Right lobe of liver (tissue), 6 donors: ENCODE data around the gene ZNF341. TPM values are rescaled to one million over a fixed set of nuclear protein-coding genes. Genes with fewer than 3 reads are reported as not detected.

Experiments
- ATAC-seq, 4 donors: fragments of 200-7000 bp; cut with Tn5 transposase; one replicate each; pipeline ENCODE4 v1.9.1; 2020; ENCODE audit warnings: mild to moderate bottlenecking in 4 of 4, moderate library complexity in 4 of 4
- DNase-seq, 3 donors: peaks; one replicate each; pipeline ENCODE4 v3.0.0-alpha.2; 2020
- H3K27ac ChIP-seq, 3 donors: fragments of 200-600 bp; one replicate each; pipeline ENCODE4 v1.8.0; 2022
- H3K27me3 ChIP-seq, 2 donors: fragments of 200-600 bp; one replicate each; pipeline ENCODE4 v1.8.0; 2022
- H3K36me3 ChIP-seq, 4 donors: fragments of 200-600 bp; sonication (generic) in 1 of 4; one replicate each; pipeline versions ENCODE4 v1.5.1 to v1.8.0; 2017 to 2022; ENCODE audit warnings: control low read depth in 1 of 4
- H3K4me1 ChIP-seq, 4 donors: fragments of 200-600 bp; sonication (generic) in 1 of 4; one replicate each; pipeline versions ENCODE4 v1.5.1 to v1.8.0; 2017 to 2022; ENCODE audit warnings: control low read depth in 1 of 4
- H3K4me3 ChIP-seq, 3 donors: fragments of 200-600 bp; one replicate each; pipeline ENCODE4 v1.8.0; 2022
- H3K9me3 ChIP-seq, 4 donors: fragments of 200-600 bp; sonication (generic) in 1 of 4; one replicate each; pipeline versions ENCODE4 v1.5.1 to v1.8.0; 2017 to 2022; ENCODE audit warnings: control low read depth in 1 of 4
- POLR2A ChIP-seq: fragments of 450-650 bp; IDR thresholded peaks from one replicate; pipeline ENCODE4 v1.6.1; 2017; ENCODE audit warnings: antibody characterized with exemption, mild to moderate bottlenecking
- WGBS: methylation state at CpG from one replicate; pipeline ENCODE4 v1.1.6; 2018; ENCODE audit warnings: low coverage, low lambda C conversion rate; ENCODE audit not compliant: insufficient coverage; ENCODE audit errors: missing lambda C conversion rate; 5-methylcytosine and 5-hydroxymethylcytosine counted together
- intact Hi-C, 2 donors: fragments of 100-400 bp; cut with DNase I; formaldehyde crosslinking; loops; one replicate each; pipeline versions ENCODE4 v1.11.2 to v1.14.1; 2022
- total RNA-seq, 6 experiments: library from RNA; depleted of rRNA in 2 of 6; stranded (reverse); fragments of >200 nt in 2 of 6; fragmentation: NEBNext Ultra II Directional in 3 of 6; extraction: Animal tissue kit (Norgen Biotek cat#: 25700) in 3 of 6; gene quantifications; one replicate each; pipeline versions ENCODE4 v1.1.0 to v1.2.4, GENCODE V29; 2016 to 2023
- TF ChIP-seq, protein P1 (sequence below), 4 donors: fragments of 200-600 bp in 3 of 4; fragments of 450-650 bp in 1 of 4; IDR thresholded peaks; one replicate each; pipeline versions ENCODE4 v1.5.1 to v1.8.0; 2016 to 2022; ENCODE audit warnings: antibody characterized with exemption in 4 of 4, mild to moderate bottlenecking in 2 of 4
- donor health status: DM: no; HTN: yes; CAD: no.
- donor health status: DM: no; HTN: no; CAD: no.
- donor health status: DM: no; HTN: no; CAD: no.
- donor health status: DM: no; HTN: yes; CAD: no.
- donor health status: DM: no; HTN: yes; CAD: no.

ZNF341 gene
- total RNA-seq, 6 experiments from 2014 or later, result 0.99 to 2.0 (median 1.6) TPM

DNA sequence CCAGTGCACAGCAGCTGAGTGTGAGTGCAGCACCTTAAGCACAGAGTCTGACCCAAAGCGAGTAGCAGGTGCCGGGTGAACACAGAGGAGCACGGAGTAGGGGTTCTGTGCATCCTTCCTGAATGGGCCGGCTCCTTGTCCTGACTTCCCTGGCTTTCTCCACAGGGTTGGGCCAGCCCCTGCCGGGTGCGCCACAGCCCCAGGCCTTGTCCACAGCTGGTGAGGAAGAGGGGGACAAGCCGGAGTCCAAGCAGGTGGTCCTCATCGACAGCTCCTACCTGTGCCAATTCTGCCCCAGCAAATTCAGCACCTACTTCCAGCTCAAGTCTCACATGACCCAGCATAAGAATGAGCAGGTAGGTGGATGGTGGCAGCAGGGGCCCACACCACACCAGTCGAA, 34.9 kb downstream of the ZNF341 start:
- no peak overlapping the region for H3K27ac ChIP-seq
- no peaks in the 10 kb centered on the region for H3K4me1 ChIP-seq
- no peaks in the 10 kb centered on the region for H3K36me3 ChIP-seq
- intact Hi-C loops, result no loop called here
- no peak for TF ChIP-seq POLR2A
- TF ChIP-seq, protein P1, sequence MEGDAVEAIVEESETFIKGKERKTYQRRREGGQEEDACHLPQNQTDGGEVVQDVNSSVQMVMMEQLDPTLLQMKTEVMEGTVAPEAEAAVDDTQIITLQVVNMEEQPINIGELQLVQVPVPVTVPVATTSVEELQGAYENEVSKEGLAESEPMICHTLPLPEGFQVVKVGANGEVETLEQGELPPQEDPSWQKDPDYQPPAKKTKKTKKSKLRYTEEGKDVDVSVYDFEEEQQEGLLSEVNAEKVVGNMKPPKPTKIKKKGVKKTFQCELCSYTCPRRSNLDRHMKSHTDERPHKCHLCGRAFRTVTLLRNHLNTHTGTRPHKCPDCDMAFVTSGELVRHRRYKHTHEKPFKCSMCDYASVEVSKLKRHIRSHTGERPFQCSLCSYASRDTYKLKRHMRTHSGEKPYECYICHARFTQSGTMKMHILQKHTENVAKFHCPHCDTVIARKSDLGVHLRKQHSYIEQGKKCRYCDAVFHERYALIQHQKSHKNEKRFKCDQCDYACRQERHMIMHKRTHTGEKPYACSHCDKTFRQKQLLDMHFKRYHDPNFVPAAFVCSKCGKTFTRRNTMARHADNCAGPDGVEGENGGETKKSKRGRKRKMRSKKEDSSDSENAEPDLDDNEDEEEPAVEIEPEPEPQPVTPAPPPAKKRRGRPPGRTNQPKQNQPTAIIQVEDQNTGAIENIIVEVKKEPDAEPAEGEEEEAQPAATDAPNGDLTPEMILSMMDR (IDR thresholded peaks at IDR 0.05), result no peak
- DNase-seq (no peak), ATAC-seq (no peak)
- no peaks in the 10 kb centered on the region for H3K9me3 ChIP-seq
- no peaks in the 10 kb centered on the region for H3K27me3 ChIP-seq
- no peak overlapping the region for H3K4me3 ChIP-seq
- WGBS, result 90% methylated on average over 2 of the region's 9 CpGs

DNA sequence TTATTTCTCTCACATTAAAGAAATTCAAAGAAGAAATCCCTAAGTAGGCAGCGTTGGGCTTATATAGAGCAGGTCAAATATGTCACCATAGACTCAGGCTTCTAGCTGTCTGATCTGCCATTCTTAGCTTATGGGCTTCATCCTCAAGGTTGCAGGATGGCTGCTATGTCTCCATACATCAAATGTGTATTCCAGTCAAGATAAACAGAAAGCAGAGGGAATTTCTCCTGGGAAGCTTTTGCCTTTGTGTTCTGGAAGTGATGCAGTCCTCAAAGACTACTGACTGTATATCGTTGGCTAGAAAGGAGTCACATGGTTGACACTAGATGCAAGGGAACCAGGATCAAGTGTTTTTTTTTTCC, 36.0 kb downstream of the ZNF341 start:
- Histone ChIP-seq H3K4me3 (no peak overlapping the region), H3K36me3 (no peaks in the 10 kb centered on the region), H3K4me1 (no peaks in the 10 kb centered on the region), H3K9me3 (no peaks in the 10 kb centered on the region), H3K27ac (no peak overlapping the region), H3K27me3 (no peaks in the 10 kb centered on the region)
- TF ChIP-seq, protein P1 (IDR thresholded peaks at IDR 0.05), result no peak
- no peak for TF ChIP-seq POLR2A
- ATAC-seq, result no peak
- intact Hi-C loops, result no loop called here
- no peak for DNase-seq
- 100% methylated on average over 2 of the region's 2 CpGs for WGBS

DNA sequence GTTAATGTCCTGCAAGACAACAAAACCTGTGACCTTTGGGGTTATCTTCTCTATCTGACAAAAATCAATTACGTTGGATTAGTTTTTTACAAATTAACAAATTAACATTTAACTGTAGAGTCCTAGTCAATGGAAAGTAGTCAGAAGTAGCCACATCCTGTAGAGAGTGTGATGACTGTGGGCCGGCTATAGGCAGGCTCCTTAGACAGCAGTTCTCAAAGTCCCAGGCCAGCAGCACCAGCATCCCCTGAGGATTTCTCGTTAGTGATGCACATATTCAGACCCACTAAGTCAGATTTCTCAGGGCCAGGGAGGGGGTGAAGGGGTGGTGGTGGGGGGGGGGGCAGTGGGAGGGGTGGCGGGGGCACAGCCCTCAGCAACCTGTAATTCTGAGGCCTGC, 37.2 kb downstream of the ZNF341 start:
- Histone ChIP-seq H3K9me3 (no peaks in the 10 kb centered on the region), H3K27me3 (no peaks in the 10 kb centered on the region), H3K4me1 (no peaks in the 10 kb centered on the region), H3K36me3 (no peaks in the 10 kb centered on the region), H3K4me3 (no peak overlapping the region), H3K27ac (no peak overlapping the region)
- ATAC-seq (no peak), DNase-seq (no peak)
- 40% methylated on average over 1 of the region's 4 CpGs for WGBS
- TF ChIP-seq, protein P1 (IDR thresholded peaks at IDR 0.05), result no peak
- TF ChIP-seq POLR2A, result no peak
- intact Hi-C loops, result no loop called here

DNA sequence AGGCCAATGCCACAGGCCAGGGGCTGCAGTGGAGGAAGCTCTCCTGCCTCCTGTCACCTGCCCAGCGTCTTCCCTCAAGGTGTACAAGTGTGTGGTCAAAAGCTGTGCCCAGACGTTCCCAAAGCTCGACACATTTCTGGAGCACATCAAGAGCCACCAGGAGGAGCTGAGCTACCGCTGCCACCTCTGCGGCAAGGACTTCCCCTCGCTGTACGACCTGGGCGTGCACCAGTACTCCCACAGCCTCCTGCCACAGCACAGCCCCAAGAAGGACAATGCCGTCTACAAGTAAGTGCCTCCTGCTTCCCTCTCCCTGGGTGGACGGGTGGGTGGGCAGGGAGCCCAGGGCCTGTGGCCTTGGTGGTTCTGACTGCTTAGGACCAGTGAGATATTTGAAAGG, 38.2 kb downstream of the ZNF341 start:
- H3K4me1 ChIP-seq, result no peaks in the 10 kb centered on the region
- DNase-seq (no peak), ATAC-seq (no peak)
- intact Hi-C loops, result no loop called here
- no peak overlapping the region for H3K4me3 ChIP-seq
- no peaks in the 10 kb centered on the region for H3K9me3 ChIP-seq
- H3K36me3 ChIP-seq, result no peaks in the 10 kb centered on the region
- no CpG with 5 or more reads among the region's 10 CpGs for WGBS
- H3K27me3 ChIP-seq, result no peaks in the 10 kb centered on the region
- no peak overlapping the region for H3K27ac ChIP-seq
- TF ChIP-seq, protein P1 (IDR thresholded peaks at IDR 0.05), result no peak
- no peak for TF ChIP-seq POLR2A

DNA sequence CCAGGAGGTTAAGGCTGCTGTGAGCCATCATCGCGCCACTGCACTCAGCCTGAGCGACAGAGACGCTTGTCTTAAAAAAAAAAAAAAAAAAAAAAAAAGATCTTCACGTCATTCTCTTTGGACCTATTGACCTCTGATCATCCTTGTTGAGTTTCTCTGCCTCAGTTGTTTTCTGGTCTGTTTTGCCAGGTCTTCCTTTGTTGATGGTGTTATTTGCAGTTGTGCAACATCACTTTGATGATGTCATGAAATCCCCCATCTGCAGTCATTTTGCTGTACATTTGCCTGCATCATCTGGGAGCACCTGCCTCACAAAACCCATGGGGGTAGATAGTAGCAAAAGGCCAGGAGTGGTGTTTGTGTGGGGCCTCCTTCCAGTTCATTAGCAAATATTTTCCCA, 40.1 kb downstream of the ZNF341 start:
- H3K4me1 ChIP-seq, result no peaks in the 10 kb centered on the region
- H3K27ac ChIP-seq, result no peak overlapping the region
- no peaks in the 10 kb centered on the region for H3K27me3 ChIP-seq
- H3K36me3 ChIP-seq, result no peaks in the 10 kb centered on the region
- ATAC-seq (no peak), DNase-seq (no peak)
- no peak overlapping the region for H3K4me3 ChIP-seq
- intact Hi-C loops, result no loop called here
- no peaks in the 10 kb centered on the region for H3K9me3 ChIP-seq
- no peak for TF ChIP-seq POLR2A
- TF ChIP-seq, protein P1 (IDR thresholded peaks at IDR 0.05), result no peak
- 100% methylated on average over 1 of the region's 5 CpGs for WGBS
